Measurements from ENCODE around the gene GIPC1. TPM values are rescaled to one million over a fixed set of nuclear protein-coding genes. Genes with fewer than 3 reads are reported as not detected.

Gene GIPC1
- total RNA-seq, 2 experiments from 2014 or later = 17.3 to 19.6 TPM

DNA sequence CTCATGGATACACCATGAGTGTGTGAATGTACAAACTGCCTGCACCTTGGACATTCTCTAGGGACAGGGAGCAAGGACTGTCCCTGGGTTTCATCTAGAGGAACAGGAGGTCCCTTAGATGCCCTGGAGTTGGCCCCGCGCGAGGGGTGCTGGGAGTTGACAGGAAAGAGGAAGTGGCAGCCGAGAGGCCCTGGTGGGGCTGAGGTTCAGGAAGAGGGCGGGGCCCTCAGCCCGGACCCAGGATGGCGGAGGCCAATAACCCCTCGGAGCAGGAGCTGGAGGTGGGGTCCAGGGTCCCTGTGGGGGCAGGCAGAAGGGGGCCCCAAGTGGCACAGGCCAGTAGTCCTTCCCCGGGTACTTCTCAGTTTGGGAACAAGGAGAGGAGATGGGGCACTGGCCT is 55.9 kb downstream of the GIPC1 start:
- H3K27ac Mint-ChIP-seq = peak overlapping the region; percentile 92
- H3K9me3 Mint-ChIP-seq = no peaks in the 10 kb centered on the region
- DNase-seq (peak; percentile 89), ATAC-seq (peak; percentile 95)
- intact Hi-C loops (cut with micrococcal nuclease) = no loop called here
- TF ChIP-seq, protein P1, sequence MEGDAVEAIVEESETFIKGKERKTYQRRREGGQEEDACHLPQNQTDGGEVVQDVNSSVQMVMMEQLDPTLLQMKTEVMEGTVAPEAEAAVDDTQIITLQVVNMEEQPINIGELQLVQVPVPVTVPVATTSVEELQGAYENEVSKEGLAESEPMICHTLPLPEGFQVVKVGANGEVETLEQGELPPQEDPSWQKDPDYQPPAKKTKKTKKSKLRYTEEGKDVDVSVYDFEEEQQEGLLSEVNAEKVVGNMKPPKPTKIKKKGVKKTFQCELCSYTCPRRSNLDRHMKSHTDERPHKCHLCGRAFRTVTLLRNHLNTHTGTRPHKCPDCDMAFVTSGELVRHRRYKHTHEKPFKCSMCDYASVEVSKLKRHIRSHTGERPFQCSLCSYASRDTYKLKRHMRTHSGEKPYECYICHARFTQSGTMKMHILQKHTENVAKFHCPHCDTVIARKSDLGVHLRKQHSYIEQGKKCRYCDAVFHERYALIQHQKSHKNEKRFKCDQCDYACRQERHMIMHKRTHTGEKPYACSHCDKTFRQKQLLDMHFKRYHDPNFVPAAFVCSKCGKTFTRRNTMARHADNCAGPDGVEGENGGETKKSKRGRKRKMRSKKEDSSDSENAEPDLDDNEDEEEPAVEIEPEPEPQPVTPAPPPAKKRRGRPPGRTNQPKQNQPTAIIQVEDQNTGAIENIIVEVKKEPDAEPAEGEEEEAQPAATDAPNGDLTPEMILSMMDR (IDR thresholded peaks at IDR 0.05) = no peak
- H3K27me3 Mint-ChIP-seq = no peaks in the 10 kb centered on the region
- peak overlapping the region; percentile 82 for H3K4me3 Mint-ChIP-seq
- ChIA-PET POLR2A (interaction anchor here (0.7 to 1.5 kb wide), 3 partner anchors 20 to 76 kb away, joined by 3 read pairs; no protein-coding TSS in a partner anchor), CTCF (interaction anchor here (1.1 to 1.5 kb wide), 2 partner anchors 8 to 35 kb away, joined by 3 to 4 read pairs; partner anchors contain the start of gene PKN1)
- peaks cover 39% of the 10 kb centered on the region for H3K36me3 Mint-ChIP-seq (ENCODE audit: low read depth)
- H3K4me1 Mint-ChIP-seq (ENCODE audit: low read depth) = peaks cover 34% of the 10 kb centered on the region

DNA sequence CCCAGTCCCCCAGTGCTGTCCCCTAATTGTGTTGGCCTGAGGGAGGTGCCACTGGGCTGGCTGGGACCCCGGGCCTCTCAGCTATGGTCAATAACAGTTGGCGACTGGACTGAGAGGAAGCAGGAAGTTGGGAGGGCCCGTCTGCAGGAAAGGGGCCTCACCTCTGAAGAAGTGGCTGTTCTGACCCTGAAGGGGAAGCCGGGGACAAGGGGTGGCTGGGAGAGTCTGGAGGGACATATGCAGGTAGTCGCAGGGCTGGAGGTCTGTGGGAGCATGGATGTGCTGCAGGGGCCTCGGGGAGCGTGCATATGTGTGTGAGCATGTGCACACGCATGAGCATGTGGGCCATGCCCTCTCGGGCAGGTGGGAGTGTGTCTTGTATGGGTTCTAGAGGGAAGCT is 56.9 kb downstream of the GIPC1 start:
- H3K4me1 Mint-ChIP-seq (ENCODE audit: low read depth) = peaks cover 41% of the 10 kb centered on the region
- TF ChIP-seq, protein P1 (IDR thresholded peaks at IDR 0.05) = no peak
- intact Hi-C loops (cut with micrococcal nuclease) = no loop called here
- no peak for DNase-seq
- peaks cover 32% of the 10 kb centered on the region for H3K36me3 Mint-ChIP-seq (ENCODE audit: low read depth)
- peak overlapping the region; percentile 82 for H3K4me3 Mint-ChIP-seq
- peak overlapping the region; percentile 92 for H3K27ac Mint-ChIP-seq
- CTCF ChIA-PET = interaction anchor here (1.1 to 2.0 kb wide), 5 partner anchors 26 to 90 kb away, joined by 3 to 13 read pairs (median 4); no protein-coding TSS in a partner anchor
- H3K9me3 Mint-ChIP-seq = no peaks in the 10 kb centered on the region
- no peaks in the 10 kb centered on the region for H3K27me3 Mint-ChIP-seq
- no peak for ATAC-seq
- POLR2A ChIA-PET = interaction anchor here (0.6 to 1.5 kb wide), 4 partner anchors 18 to 56 kb away, joined by 3 to 5 read pairs (median 3); no protein-coding TSS in a partner anchor

DNA sequence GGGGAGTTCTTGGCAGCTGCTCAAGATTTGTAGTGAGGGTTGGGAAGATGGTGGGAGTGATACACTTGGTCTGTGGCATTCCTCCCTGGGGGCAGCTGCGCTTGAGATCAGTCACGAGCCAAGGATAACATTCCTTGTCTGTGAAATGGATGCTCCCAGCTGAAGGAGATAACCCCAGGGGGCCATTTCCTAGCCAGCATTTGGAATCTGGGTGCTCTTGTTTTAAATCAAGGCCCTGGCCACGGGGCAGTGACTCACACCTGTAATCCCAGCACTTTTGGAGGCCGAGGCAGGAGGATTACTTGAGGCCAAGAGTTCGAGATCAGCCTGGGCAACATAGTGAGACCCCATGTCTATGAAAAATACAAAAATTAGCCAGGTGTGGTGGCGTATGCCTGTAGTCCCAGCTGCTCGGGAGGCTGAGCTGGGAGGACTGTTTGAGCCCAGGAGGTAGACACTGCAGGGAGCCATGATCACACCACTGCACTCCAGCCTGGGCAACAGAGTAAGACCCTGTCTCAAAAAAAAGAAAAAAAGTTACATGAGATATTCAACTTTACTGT is 58.3 kb downstream of the GIPC1 start:
- DNase-seq (no peak), ATAC-seq (no peak)
- peaks cover 22% of the 10 kb centered on the region for H3K36me3 Mint-ChIP-seq (ENCODE audit: low read depth)
- peaks cover 41% of the 10 kb centered on the region for H3K4me1 Mint-ChIP-seq (ENCODE audit: low read depth)
- H3K27me3 Mint-ChIP-seq = no peaks in the 10 kb centered on the region
- H3K4me3 Mint-ChIP-seq = no peak overlapping the region
- intact Hi-C loops (cut with micrococcal nuclease) = no loop called here
- CTCF ChIA-PET = interaction anchor here (0.6 to 2.0 kb wide), 4 partner anchors 35 to 89 kb away, joined by 3 to 13 read pairs (median 4); no protein-coding TSS in a partner anchor
- POLR2A ChIA-PET = no interaction called here
- peak overlapping the region; percentile 72 for H3K27ac Mint-ChIP-seq
- no peaks in the 10 kb centered on the region for H3K9me3 Mint-ChIP-seq
- TF ChIP-seq, protein P1 (IDR thresholded peaks at IDR 0.05) = no peak

DNA sequence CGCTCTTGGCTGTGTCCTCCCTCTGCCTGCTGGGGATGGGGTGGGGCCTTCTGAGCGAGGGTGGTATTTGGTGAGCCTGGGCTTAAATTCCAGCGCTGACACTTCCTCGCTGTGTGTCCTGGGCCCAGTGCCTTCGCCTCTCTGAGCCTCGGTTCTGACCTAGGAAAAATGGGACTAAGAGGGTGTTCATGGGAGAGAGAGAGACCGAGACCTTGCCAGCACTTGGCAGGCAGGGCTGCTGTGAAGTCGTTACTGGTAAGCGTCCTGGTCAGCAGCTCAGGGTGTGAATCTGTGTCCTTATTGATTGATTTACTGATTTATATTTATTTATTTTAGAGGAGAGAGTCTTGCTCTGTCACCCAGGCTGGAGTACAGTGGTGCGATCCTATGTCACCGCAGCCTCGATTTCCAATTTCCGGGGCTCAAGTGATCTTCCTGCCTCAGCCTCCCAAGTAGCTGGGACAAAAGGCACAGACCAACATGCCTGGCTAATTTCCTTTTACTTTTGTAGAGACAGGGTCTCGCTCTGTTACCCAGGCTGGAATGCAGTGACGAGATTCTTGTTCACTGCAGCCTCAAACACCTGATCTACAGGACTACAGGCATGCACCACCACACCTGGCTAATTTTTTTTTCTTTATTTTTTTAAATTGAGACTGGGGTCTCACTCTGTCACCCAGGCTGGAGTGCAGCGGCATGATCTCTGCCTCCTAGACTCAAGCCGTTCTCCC is 60.4 kb downstream of the GIPC1 start:
- peaks cover 15% of the 10 kb centered on the region for H3K36me3 Mint-ChIP-seq (ENCODE audit: low read depth)
- ChIA-PET POLR2A (interaction anchor here (0.6 kb wide), 1 partner anchor 71 kb away, joined by 3 read pairs; no protein-coding TSS in a partner anchor), CTCF (interaction anchor here (0.6 to 1.1 kb wide), 2 partner anchors 17 to 45 kb away, joined by 3 read pairs; no protein-coding TSS in a partner anchor)
- TF ChIP-seq, protein P1 (IDR thresholded peaks at IDR 0.05) = no peak
- DNase-seq = no peak
- no peaks in the 10 kb centered on the region for H3K9me3 Mint-ChIP-seq
- H3K4me3 Mint-ChIP-seq = peak overlapping the region; percentile 67
- no peak for ATAC-seq
- peak overlapping the region; percentile 77 for H3K27ac Mint-ChIP-seq
- peaks cover 2% of the 10 kb centered on the region for H3K27me3 Mint-ChIP-seq
- peaks cover 42% of the 10 kb centered on the region for H3K4me1 Mint-ChIP-seq (ENCODE audit: low read depth)
- intact Hi-C loops (cut with micrococcal nuclease) = no loop called here

All from activated CD8-positive, alpha-beta T cell treated with anti-CD3 and anti-CD28 coated beads for 36 hours (primary cell).